ENCODE results near the gene SLC6A19.

Gene SLC6A19

DNA sequence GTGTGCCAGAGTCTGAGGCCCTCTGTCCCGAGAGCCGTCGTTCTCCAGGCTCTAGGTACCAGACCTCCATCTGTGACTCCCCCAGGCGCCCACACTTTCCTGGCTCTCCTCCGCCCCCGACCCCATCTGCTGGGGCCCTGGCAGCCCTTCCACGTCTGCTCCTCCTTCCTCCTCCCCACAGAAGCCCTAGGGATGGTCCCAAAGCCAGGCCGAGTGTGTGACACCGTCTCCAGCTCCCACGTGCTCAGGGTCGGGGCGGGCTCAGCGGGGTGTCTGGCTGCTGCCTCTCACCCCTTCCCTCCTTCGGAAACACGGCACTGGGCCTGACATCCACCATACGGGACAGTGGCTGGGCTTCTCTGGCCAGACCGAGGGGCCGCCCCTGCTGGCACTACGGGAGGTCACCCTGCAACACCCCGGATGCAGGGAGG lies 20.5 kb upstream of the SLC6A19 start:
- DNase-seq (ENCODE audit: low read depth in 2 of 2) = no peak

DNA sequence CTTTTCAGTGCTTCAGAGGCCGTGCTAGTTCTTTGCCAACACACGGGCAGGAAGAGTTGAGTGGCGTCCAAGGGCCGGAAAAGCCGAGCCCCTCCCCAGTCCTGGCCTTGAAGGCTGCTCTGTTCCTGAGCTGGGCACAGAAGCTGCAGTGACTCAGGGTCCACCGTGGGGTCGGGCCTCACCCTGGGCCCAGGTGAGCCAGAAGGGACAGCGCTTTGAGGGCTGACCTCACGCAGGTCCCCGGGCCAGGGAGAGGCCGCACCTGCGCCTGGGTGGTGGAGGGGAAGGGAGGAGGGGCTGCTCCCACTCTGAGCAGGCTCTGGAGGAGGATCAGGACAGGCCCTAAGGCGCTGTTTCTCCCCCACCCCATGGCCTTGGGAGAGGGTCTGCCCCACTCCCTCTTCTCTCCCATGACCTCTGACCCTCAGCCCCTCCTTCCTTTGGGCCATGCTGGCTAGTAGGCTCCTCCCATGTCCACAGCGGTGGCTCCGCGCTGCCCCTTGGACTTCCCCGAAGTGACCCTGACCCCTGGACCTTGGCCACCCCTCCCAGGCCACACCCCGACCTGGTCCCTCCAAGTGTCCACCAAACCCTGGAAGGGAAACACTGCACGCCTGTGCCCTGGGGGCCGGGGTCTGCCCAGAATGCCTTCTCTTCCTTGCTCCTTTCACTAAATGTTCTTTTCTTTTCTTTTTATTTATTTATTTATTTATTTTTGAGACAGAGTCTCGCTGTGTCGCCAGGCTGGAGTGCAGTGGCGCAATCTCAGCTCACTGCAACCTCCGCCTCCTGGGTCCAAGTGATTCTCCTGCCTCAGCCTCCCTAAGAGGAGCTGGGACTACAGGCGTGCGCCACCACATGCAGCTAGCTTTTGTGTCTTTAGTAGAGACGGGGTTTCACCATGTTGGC lies 19.7 kb upstream of the SLC6A19 start:
- DNase-seq (ENCODE audit: low read depth in 2 of 2) = no peak

DNA sequence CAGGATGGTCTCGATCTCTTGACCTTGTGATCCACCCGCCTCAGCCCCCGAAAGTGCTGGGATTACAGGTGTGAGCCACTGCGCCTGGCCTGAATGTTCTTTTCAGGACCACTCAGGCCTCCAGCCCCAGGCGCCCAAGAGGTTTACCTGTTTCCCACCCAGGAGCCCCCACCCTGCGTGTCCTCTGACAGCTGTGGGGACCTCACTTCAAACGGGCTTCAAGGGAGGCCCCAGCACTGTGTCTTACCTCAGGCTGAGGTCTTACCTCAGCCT lies 19.1 kb upstream of the SLC6A19 start:
- no peak for DNase-seq (ENCODE audit: low read depth in 2 of 2)

DNA sequence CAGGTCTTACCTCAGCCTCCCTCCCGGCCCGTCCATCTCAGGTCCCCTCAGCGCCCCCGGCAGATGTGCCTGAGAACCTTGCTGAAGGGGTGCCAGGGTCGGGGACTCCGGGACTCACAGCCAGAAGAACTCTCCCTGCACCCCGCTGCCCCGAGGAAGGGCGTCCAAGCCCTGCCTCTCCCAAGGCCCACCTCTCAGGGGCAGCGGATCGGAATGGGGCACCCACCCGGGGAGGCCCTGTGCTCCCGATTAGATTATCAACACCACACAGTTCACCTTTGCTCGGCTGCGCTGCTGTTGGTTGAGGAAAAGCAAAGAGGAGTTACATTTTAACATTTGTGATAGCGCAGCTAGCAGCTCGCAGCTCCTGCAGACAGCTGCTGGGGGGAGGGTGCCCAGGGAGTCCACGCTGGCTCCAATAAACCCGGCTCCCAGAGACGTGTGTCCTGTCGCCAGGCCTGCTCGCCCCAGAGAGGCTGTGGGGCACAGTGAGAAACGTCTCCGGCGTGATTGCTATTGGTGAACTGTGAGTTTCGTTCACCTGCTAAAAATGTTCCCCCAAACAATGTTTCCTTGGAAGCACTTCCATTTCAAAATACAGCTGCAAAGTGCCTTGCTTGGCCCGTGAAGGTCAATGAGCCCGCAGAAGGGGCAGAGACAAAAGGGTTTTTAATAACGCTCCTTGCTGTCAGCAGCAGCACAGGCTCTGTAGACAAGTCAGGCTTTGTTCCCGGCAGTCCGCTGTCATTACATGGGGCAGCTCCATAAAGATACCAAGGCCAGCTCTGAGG lies 18.6 kb upstream of the SLC6A19 start:
- no peak for DNase-seq (ENCODE audit: low read depth in 2 of 2)

DNA sequence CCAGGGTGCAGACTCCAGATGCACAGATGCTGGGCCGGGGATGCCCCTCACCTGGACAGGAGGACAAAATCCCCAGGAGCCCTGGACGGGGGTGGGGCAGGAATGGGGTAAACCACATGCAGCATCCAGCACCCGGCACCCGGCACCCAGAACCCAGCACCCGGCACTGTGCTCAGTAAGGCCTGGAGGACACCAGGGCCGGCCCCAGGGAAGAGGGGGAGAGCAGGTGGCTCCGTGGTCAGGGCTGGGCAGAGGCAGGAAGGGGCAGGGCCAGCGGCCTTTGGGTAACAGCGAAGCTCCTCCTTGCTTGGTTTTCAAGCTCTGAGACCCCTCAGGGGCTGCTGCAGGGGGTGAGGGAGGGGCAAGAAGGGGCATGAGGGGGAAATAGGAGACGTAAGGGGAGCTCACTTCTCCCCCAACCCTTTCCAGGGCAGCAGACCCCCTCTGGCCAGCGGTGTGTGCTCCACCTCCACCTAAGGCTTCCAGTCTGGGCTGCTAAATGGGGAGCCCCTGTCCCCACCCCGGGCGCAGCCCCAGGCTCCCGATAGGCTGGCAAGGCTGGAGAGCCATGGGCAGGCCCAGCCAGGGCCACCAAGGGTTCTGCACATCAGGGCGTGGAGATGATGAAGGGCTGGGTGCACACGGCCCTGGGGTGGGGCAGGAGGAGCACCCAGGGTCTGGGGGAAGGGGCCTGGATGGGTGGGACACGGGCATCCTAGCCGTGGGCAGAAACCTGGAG lies 17.8 kb upstream of the SLC6A19 start:
- DNase-seq (ENCODE audit: low read depth in 2 of 2) = no peak

DNA sequence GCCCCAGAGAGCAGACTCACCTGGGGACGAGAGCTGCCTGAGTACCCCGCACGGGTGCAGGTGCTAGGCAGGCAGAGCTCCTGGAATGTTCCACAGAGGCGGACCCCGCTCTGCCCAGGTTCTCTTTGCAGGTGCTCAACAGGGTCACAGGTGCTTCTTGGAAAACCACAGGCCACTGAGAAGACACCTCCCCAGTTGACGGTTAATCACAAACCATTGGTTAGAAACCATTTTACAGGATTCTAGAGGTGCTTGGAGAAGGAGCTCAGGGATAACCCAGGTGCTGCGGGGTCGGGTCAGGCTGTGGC lies 17.3 kb upstream of the SLC6A19 start:
- no peak for DNase-seq (ENCODE audit: low read depth in 2 of 2)

DNA sequence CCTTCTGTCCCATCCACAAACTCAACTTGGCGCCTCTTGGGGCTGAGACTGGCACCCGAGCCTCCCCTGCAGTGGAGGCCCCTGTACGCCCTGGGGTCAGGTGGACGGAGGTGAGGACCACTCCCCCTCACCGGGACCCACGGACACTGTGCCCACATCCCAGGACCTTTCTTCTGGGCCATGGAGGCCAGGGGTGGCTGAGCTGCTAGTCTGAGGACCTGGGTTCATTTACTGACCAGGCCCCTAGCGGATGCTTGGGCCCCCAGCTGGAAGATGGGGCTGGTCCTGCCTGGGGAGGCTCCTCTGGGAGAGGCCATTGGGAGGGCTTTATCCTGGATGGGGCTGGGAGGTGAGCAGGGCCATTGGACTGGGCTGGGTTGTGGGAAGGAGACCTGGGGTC lies 16.9 kb upstream of the SLC6A19 start:
- no peak for DNase-seq (ENCODE audit: low read depth in 2 of 2)

DNA sequence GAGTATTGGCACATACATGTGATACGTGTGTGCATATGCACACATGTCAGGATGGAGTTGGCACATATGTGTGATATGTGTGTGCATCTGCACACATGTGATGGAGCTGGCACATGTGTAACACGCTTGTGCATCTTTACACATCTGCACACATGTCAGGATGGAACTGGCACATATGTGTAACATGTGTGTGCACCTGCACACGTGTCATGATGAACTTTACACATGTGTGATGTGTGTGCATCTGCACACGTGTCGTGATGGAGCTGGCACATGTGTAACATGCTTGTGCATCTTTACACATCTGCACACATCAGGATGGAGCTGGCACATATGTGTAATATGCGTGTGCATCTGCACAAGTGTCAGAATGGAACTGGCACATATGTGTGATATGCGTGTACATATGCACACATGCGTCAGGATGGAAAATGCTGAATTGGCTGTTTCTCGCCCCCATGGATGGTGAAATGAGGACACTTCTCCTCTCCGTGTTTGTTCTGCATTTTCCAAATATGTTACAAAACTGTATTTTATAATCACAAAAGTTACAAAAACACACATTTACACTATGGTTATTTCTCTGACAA lies 16.3 kb upstream of the SLC6A19 start:
- DNase-seq (ENCODE audit: low read depth in 2 of 2) = no peak

DNA sequence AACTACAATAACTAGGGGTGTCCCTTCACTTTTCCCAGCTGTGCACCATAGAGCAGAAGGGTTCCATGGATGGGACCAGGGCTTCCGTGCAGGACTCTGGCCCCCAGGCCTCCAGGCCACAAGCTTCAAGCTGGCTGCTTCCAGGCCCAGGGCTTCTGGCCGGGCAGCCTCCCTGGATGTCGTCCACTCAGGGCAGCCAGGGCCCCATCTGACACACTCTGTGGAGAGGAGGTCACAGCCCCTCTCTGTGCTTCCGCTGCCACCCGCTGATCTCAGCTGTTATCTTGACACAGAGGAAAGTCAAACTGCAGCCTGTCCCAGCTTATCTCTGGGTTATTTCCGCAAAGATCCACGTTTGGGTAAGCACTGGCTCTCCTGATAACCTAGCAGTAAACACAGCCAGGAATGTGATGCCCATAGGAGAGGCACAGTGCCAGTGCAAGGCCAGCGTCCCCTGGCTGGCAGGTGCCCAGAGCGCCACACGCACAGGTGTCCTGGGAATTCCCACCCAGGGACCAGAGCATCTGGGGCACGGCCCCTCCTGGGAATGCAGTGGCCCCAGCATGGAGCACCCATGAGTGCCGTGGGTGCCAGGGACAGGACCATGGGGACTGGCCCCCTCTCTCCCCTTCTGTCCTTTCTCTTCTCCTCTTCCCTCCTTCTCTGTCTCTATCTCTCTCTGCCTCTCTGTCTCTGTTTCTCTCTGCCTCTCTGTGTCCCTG lies 15.6 kb upstream of the SLC6A19 start:
- DNase-seq (ENCODE audit: low read depth in 2 of 2) = no peak

DNA sequence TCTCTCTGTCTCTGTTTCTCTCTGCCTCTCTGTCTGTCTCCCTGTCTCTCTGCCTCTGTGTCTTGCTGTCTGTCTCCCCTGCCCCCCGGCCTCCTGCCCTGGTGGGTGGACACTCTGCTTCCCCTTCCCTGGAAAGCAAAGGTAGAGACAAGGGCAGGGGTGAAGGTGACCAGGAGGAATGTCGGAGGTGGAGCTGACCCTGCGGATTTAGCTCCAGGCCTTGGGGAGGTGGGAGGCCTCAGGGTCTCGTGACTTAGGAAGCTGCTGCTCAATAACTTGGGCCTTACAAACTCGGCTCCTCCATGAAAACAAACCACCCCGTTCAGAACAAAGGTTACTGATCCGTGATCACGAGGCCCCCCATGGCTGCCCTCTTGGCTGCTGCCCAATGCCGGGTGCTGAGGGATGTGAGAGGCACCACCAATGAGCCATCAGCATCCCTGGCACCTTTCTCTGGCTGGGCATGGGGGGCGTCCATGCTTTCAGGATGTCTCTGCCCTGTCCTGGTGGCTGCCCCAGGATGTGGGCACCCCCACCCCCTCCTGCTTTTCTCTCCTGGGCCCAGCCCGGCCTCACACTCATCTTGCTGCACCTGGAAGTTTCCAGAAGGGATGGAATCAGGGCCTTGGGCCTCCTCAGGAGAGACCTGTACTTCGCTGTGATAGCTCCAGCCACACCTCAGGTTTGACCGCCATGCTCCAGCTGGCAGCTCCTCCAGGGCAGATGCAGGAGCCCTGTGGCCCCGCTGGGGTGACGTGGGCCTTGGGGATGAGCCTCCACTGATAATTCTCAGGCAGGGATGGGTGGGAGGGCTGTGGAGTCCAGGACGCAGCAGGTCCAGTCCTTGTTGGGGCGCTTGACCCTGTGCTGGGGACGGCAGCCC lies 14.8 kb upstream of the SLC6A19 start:
- no peak for DNase-seq (ENCODE audit: low read depth in 2 of 2)

DNA sequence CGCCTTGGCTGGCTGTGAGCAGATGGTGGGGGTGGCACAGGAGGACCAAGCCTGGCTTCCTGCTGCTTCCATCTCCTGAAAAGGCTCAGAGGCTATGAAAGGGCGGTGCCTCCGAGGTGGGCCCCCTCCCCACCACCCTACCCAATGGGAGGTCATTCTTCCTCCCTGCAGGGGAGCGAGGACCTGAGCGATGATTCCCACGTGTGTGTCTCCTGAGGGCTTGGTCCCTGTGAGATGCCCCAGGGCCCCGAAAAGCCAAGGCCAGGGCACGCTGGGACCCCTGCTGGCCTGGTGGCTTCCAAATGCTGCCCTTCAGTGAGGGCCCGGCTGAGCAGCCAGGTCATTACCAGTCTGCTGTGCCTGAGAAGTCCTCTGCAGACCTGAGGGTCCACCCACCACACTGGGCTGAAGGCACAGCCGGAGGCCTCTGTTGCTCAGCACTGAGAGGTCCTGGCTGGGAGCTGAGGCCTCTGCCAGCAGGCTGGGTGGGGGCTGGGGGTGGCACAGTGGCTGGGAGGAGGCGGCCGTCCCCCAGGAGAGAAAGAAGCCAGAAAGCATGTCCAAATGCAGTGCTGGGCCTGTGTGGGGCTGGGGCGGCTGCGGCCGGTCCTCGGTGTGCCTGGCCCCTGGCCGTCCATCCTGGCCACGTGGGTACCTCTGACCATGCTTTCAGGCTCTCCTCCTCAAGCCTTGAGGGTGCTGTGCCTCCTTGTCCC lies 14.0 kb upstream of the SLC6A19 start:
- no peak for DNase-seq (ENCODE audit: low read depth in 2 of 2)

DNA sequence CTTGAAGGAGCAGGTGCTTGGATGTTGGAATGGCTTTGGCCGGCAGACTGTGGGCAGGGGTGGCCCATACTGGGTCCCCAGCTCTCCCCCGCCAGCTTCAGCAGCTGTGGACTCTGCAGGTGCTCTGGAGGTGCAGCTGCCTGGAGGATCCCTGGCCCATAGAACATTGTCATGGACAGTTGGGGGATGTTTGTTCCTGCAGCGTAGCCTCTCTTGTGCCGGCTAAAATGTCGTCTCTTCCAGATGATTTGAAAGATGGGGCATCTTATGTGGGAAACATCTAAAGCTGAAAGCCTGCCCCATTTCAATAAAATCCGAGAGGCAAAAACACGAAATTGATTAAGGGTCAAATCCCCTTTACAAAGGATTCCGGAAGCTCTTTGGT lies 13.5 kb upstream of the SLC6A19 start:
- no peak for DNase-seq (ENCODE audit: low read depth in 2 of 2)

DNA sequence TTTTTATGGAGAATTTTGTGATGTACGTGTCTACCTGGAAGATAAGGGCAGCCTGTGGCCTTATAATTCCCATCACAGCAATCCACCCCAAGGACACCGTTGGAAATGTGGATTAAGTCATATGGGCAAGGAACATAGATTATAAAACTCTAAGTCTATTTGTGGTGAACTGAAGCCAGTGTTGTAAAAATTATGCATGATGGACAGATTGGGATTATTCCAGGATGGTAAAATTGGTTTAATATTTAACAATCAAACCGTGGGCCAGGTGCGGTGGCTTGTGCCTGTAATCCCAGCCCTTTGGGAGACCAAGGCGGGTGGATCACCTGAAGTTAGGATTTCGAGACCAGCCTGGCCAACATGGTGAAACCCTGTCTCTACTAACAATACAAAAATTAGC lies 12.9 kb upstream of the SLC6A19 start:
- DNase-seq (ENCODE audit: low read depth in 2 of 2) = no peak

DNA sequence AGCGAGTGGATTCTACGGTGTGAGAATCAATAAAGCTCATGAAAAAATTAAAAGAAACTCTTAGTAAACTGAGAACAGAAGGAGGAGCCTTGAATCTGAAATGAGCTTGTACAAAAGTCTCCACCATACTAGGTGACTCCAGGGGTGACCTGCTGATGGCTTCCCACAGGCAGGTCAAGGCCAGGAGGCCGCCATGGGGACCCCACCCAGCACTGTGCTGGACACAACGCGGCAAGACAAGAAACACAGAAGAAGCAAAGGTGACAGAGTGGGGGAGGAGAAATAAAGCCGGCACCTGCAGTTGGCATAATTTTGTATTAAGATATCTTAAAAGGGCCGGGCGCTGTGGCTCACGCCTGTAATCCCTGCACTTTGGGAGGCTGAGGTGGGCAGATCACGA lies 12.1 kb upstream of the SLC6A19 start:
- DNase-seq (ENCODE audit: low read depth in 2 of 2) = no peak

DNA sequence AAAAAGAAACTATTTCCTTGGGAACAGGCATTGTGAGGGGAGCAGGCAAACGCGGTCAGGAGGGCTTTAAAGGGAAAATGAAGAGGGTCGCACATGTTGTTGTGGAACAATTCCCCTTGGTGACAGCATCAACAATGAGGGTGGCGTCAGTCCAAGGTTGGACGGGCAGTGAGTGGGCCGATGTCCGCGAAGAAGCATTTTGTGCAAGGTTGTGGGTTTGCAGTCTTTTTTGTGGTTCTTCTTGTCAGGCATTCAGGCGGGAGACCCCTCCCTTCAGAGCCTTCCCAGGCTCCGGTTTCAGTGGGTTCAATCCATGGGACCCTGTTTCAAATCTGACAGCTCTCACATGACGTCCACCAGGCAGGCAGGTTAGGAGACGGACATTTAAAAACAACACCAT lies 11.1 kb upstream of the SLC6A19 start:
- no peak for DNase-seq (ENCODE audit: low read depth in 2 of 2)

DNA sequence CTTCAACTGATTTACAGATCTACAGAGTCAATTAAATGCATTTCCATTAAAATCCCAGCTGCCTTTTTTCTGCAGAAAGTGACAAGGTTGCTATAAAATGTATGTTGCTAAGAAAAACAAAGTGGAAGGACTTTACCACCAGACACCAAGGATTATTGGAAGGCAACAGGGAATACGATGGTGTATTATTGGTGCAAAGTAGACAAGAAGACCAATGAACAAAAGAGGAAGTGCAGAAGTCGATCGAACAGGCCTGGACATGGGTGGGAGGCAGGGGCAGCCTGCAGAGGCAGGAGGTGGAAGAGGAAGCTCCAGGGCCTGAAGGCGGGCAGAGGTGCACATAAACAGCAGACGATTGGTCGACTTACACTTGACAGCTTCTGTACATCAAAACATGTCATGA lies 10.6 kb upstream of the SLC6A19 start:
- no peak for DNase-seq (ENCODE audit: low read depth in 2 of 2)

DNA sequence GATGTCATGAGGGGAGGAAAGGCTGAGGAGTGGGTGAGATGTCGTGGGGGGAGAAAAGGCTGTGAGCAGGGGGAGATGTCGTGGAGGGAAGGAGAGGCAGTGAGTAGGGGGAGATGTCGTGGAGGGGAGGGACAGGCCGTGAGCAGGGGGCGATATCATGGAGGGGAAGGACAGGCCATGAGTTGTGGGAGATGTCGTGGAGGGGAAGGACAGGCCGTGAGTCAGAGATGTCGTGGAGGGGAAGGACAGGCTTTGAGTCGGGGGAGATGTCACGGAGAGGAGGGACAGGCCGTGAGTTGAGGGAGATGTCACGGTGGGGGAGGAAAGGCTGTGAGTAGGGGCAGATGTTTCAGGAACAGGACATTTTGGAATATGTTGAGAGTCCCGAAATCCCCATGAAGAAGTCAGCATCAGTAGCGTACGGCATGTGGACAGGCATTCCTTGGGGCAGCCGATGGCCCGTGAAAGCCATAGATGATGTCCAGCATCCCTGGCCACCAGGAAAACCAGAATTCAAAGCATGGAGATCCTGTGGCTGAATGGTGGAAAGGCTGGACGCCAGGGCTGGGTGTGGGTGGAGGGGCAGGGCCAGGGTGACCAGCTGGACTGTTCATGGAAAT lies 8.3 kb upstream of the SLC6A19 start:
- DNase-seq (ENCODE audit: low read depth in 2 of 2) = no peak

DNA sequence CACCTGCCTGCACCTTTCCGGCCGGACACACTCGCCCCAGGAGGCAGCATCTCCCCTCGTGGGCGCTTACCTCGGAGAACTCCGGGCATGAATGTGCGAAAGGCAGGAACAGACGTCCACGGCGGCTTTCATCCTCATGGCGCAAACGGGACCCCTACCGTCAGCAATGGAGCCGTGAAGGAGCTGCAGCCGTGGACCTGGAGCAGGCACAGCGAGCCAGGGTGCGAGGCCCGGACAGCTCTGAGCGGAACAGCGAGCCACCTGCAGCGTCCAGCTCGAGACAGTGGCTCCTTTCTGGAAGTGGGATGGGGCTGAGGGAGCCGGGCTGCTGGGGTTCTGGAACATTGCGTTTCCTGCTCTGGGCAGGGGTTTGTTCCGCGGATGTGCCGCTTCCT lies 7.8 kb upstream of the SLC6A19 start:
- no peak for DNase-seq (ENCODE audit: low read depth in 2 of 2)

DNA sequence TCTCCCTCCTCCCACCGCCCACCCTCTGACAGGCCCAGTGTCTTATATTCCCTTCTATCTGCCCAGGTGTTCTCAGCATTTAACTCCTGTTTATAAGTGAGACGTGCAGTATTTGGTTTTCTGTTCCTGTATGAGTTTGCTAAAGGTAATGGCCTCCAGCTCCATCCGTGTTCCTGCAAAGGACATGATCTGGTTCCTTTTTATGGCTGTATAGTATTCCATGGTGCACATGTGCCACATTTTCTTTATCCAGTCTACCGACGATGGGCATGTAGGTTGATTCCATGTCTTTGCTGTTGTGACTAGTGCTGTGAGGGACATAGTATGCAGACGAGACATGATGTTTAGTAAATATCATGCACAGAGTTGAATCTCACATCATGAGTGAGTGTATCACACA lies 7.0 kb upstream of the SLC6A19 start:
- DNase-seq (ENCODE audit: low read depth in 2 of 2) = no peak

DNA sequence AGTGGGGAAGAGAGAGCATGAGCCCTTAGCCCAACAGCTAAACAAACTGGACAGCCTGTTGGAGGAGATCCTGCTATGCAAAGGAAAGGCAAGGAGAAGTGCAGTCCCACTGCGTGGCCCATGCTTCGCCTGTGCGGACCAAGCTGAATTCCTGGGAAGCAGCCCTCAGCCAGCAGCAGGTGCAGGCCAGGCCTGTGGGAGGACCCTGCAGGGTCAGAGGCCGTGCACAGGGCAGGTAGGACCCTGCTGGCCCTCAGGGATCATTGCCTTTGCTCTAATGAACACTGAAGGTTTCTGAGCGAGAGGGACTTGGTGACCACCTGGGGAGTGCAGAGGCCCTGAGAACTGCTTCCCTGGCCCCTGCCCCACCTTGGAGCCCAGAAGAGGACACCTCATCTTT lies 6.0 kb upstream of the SLC6A19 start:
- DNase-seq (ENCODE audit: low read depth in 2 of 2) = no peak
